GM21381 (cell line): Measurements from ENCODE around the gene PLXND1.

Source experiments
- ATAC-seq: cut with Tn5 transposase; IDR thresholded peaks from one replicate; pipeline ENCODE4 v1.9.1; 2021; ENCODE audit warnings: mild to moderate bottlenecking, moderate library complexity; ENCODE audit not compliant: unreplicated experiment

Gene PLXND1

GRCh38 chr3:129587566-129588210 lies 18.8 kb downstream of the PLXND1 start:
- ATAC-seq: no peak

GRCh38 chr3:129586746-129587430 lies 19.6 kb downstream of the PLXND1 start:
- no peak for ATAC-seq

- ATAC-seq: no peak
Measured at GRCh38 chr3:129585949-129586657, 20.4 kb downstream of the PLXND1 start.

GRCh38 chr3:129584631-129585030 lies 21.8 kb downstream of the PLXND1 start:
- no peak for ATAC-seq

DNA sequence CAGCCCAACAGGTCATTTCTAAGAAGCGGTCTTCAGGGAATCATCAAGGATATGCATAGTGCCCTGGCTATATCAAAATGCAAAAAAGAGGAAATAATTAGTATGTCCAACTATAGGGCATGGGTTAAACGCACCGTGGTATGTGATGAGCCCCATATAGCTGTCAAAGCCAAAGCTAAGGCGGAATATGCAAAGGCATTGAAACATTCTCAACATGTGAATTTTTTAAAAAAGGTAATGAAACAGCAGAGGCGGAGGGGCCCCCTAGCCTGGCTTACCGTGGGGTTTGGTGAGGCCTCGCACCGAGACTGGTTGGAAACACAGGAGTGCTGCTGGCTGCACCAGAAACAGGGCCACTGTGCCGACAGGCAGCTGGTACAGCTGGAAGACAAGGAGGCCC lies 23.2 kb downstream of the PLXND1 start:
- no peak for ATAC-seq

GRCh38 chr3:129582799-129583198 lies 23.7 kb downstream of the PLXND1 start:
- ATAC-seq: no peak

GRCh38 chr3:129581623-129582022 lies 24.9 kb downstream of the PLXND1 start:
- ATAC-seq: no peak

- ATAC-seq: no peak
Measured at GRCh38 chr3:129579991-129580390, 26.5 kb downstream of the PLXND1 start.

- ATAC-seq: no peak
Measured at GRCh38 chr3:129577925-129578786, 28.3 kb downstream of the PLXND1 start.

GRCh38 chr3:129577366-129577765 lies 29.1 kb downstream of the PLXND1 start:
- ATAC-seq: no peak

GRCh38 chr3:129576514-129577352 lies 29.7 kb downstream of the PLXND1 start:
- ATAC-seq: peak; percentile 56

GRCh38 chr3:129575997-129576384 lies 30.5 kb downstream of the PLXND1 start:
- ATAC-seq: no peak

DNA sequence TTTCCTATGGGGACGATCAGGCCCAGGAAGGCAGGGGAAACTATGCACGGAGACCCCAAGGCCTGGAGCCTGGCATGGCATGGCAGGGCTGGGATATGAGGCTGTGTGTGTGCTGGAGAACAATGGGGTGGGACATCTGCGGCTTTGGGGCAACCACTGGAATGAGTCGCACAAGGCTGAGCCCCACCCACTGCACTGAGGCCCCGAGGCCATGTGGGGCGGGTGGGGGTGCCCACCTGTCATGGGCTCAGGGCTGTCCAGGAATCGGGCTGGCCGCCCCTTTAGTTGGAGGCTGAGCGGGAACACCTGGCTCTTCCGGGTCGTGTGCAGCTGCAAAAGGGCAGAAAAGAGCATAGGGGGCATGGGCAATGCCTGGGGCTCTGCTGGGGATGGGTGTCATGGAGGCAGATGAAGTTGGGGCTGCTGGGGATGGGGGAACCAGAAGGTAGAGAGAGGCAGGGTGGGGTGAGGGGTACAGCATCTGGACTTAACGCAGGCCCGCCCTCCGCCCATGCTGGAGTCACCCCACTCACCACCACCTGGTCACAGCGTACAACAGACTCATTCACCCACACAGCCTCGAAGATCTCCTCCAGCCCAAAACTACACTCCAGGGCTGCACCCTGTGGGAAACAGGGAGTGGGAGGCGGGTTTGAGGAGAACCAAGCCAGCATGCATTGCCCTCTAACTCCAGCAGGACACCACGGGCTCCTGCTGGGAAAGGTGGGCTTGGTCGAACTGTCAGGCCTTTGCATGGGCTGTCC lies 31.1 kb downstream of the PLXND1 start:
- ATAC-seq: no peak

DNA sequence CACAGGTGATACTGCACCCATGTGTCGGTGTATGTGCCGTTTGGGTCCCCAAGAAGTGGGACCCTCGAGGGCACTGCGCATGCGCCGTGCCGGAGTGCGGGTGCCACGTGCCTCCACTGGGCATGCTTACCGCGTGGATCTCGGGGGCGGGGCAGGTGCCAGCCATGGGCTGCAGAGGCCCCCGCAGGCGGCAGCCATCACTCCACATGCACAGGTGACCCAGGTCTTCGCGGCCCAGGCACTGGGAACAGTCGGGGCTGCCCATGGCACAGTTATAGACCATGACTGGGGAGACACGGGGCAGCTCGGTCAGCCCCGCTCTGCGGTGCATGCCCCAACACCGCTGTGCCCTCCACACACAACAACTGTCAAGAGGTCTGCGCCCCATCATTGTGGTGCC lies 32.3 kb downstream of the PLXND1 start:
- no peak for ATAC-seq

GRCh38 chr3:129573493-129573892 lies 33.0 kb downstream of the PLXND1 start:
- no peak for ATAC-seq

DNA sequence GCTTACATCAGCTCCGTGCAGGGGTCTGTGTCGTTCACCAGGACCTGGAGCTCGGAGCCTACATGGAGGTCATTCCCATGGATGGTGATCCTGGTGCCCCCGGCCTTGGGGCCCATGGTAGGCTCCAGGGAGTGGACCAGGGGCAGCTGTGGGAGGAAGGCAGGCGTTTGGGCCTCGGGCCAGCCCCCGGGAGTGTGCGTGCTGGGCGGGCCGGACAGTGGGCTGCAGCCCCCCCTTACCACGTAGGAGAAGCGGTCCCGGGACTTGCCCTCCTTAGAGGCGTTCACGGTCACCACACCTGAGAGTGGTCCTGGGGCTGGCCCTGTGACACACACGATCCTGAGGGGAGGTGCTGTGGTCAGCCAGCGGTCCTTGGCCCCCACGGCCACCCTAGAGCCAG lies 33.9 kb downstream of the PLXND1 start:
- no peak for ATAC-seq

GRCh38 chr3:129571605-129572547 lies 34.6 kb downstream of the PLXND1 start:
- ATAC-seq: no peak

- ATAC-seq: no peak
Measured at GRCh38 chr3:129569856-129570255, 36.6 kb downstream of the PLXND1 start.
